Memory B cell (primary cell): ENCODE measurements around the gene RIF1.
A peak's percentile ranks its signal among the peaks of the same experiment; 100 is the strongest.
"Not testable (repeated sequence)": the region's sequence is repeated elsewhere in the genome, so short reads cannot be mapped to it uniquely, and the experiment has no call there.

Experiments
- ATAC-seq: fragments of 150-1000 bp; cut with Tn5 transposase; 2 replicates; pipeline ENCODE4 v1.10.0; 2021; ENCODE audit warnings: low read depth, mild to moderate bottlenecking, moderate library complexity
- DNase-seq, 2 donors: peaks; one replicate each; pipeline ENCODE4 v3.0.0; 2022; ENCODE audit warnings: low spot score in 2 of 2
- H3K27ac Mint-ChIP-seq: one replicate; pipeline ENCODE4 v1.8.0; 2022; ENCODE audit warnings: mild to moderate bottlenecking, moderate library complexity, mixed read lengths
- H3K27me3 Mint-ChIP-seq: one replicate; pipeline ENCODE4 v1.8.0; 2022; ENCODE audit warnings: mixed read lengths
- H3K36me3 Mint-ChIP-seq: one replicate; pipeline ENCODE4 v1.8.0; 2022; ENCODE audit warnings: mild to moderate bottlenecking, mixed read lengths
- H3K4me1 Mint-ChIP-seq: one replicate; pipeline ENCODE4 v1.8.0; 2022; ENCODE audit warnings: mixed read lengths
- H3K4me3 Mint-ChIP-seq: one replicate; pipeline ENCODE4 v1.8.0; 2022; ENCODE audit warnings: mild to moderate bottlenecking, moderate library complexity, mixed read lengths
- H3K9me3 Mint-ChIP-seq: one replicate; pipeline ENCODE4 v1.8.0; 2022; ENCODE audit warnings: mixed read lengths

Gene RIF1

GRCh38 chr2:151401149-151401548 lies 8.6 kb upstream of the RIF1 start:
- Mint-ChIP-seq H3K27ac (no peak overlapping the region), H3K9me3 (no peaks in the 10 kb centered on the region), H3K36me3 (no peaks in the 10 kb centered on the region), H3K4me1 (no peaks in the 10 kb centered on the region), H3K4me3 (no peak overlapping the region), H3K27me3 (peaks cover under 1% of the 10 kb centered on the region)
- DNase-seq (no peak), ATAC-seq (no peak)

GRCh38 chr2:151403914-151404313 lies 5.8 kb upstream of the RIF1 start:
- no peaks in the 10 kb centered on the region for H3K36me3 Mint-ChIP-seq
- no peak for ATAC-seq
- no peak overlapping the region for H3K4me3 Mint-ChIP-seq
- H3K4me1 Mint-ChIP-seq, result no peaks in the 10 kb centered on the region
- H3K27ac Mint-ChIP-seq, result no peak overlapping the region
- H3K9me3 Mint-ChIP-seq, result no peaks in the 10 kb centered on the region
- no peak for DNase-seq
- H3K27me3 Mint-ChIP-seq, result peaks cover 2% of the 10 kb centered on the region

GRCh38 chr2:151405376-151405775 lies 4.3 kb upstream of the RIF1 start:
- no peaks in the 10 kb centered on the region for H3K9me3 Mint-ChIP-seq
- H3K4me3 Mint-ChIP-seq, result no peak overlapping the region
- ATAC-seq (no peak), DNase-seq (no peak)
- H3K36me3 Mint-ChIP-seq, result no peaks in the 10 kb centered on the region
- H3K27ac Mint-ChIP-seq, result no peak overlapping the region
- H3K4me1 Mint-ChIP-seq, result peaks cover 5% of the 10 kb centered on the region
- peaks cover 2% of the 10 kb centered on the region for H3K27me3 Mint-ChIP-seq

GRCh38 chr2:151407281-151407680 lies 2.4 kb upstream of the RIF1 start:
- Mint-ChIP-seq H3K4me1 (peaks cover 12% of the 10 kb centered on the region), H3K27me3 (peaks cover 2% of the 10 kb centered on the region), H3K27ac (no peak overlapping the region), H3K9me3 (no peaks in the 10 kb centered on the region), H3K36me3 (no peaks in the 10 kb centered on the region), H3K4me3 (no peak overlapping the region)
- DNase-seq (no peak), ATAC-seq (no peak)

GRCh38 chr2:151408788-151409600 lies 708 bp upstream of the RIF1 start:
- no peaks in the 10 kb centered on the region for H3K9me3 Mint-ChIP-seq
- H3K27ac Mint-ChIP-seq, result peak overlapping the region; percentile 96
- peaks cover 2% of the 10 kb centered on the region for H3K27me3 Mint-ChIP-seq
- peak overlapping the region; percentile 96 for H3K4me3 Mint-ChIP-seq
- DNase-seq (no peak), ATAC-seq (no peak)
- no peaks in the 10 kb centered on the region for H3K36me3 Mint-ChIP-seq
- H3K4me1 Mint-ChIP-seq, result peaks cover 12% of the 10 kb centered on the region

- Mint-ChIP-seq H3K4me3 (peak overlapping the region; percentile 96), H3K4me1 (peaks cover 14% of the 10 kb centered on the region), H3K9me3 (no peaks in the 10 kb centered on the region), H3K27ac (peak overlapping the region; percentile 96), H3K27me3 (peaks cover 2% of the 10 kb centered on the region), H3K36me3 (peaks cover 2% of the 10 kb centered on the region)
- peak; percentile 16 to 43 for DNase-seq
- peak; percentile 48 for ATAC-seq
Measured at GRCh38 chr2:151410485-151410834, 758 bp downstream of the RIF1 start.

GRCh38 chr2:151417650-151418049 lies 7.9 kb downstream of the RIF1 start:
- DNase-seq (no peak), ATAC-seq (no peak)
- Mint-ChIP-seq H3K36me3 (peaks cover 12% of the 10 kb centered on the region), H3K27ac (no peak overlapping the region), H3K4me3 (no peak overlapping the region), H3K9me3 (no peaks in the 10 kb centered on the region), H3K4me1 (peaks cover 6% of the 10 kb centered on the region), H3K27me3 (no peaks in the 10 kb centered on the region)

GRCh38 chr2:151421681-151422080 lies 12.0 kb downstream of the RIF1 start:
- H3K36me3 Mint-ChIP-seq, result peaks cover 31% of the 10 kb centered on the region
- not testable (repeated sequence) for H3K27me3 Mint-ChIP-seq, H3K27ac Mint-ChIP-seq, ATAC-seq, H3K9me3 Mint-ChIP-seq, H3K4me3 Mint-ChIP-seq, DNase-seq
- H3K4me1 Mint-ChIP-seq, result peaks cover 17% of the 10 kb centered on the region

- H3K4me1 Mint-ChIP-seq, result peaks cover 17% of the 10 kb centered on the region
- ATAC-seq, result no peak
Measured at GRCh38 chr2:151422917-151423439, 13.3 kb downstream of the RIF1 start.

GRCh38 chr2:151423760-151424159 lies 14.1 kb downstream of the RIF1 start:
- no peaks in the 10 kb centered on the region for H3K27me3 Mint-ChIP-seq
- H3K36me3 Mint-ChIP-seq, result peaks cover 33% of the 10 kb centered on the region
- no peak for ATAC-seq
- H3K9me3 Mint-ChIP-seq, result no peaks in the 10 kb centered on the region
- DNase-seq, result no peak
- H3K4me1 Mint-ChIP-seq, result peaks cover 17% of the 10 kb centered on the region
- no peak overlapping the region for H3K4me3 Mint-ChIP-seq
- H3K27ac Mint-ChIP-seq, result peak overlapping the region; percentile 60

More at GRCh38 chr2:151422917-151423439, 13.3 kb downstream of the RIF1 start:
- no peaks in the 10 kb centered on the region for H3K27me3 Mint-ChIP-seq
- peaks cover 28% of the 10 kb centered on the region for H3K36me3 Mint-ChIP-seq
- H3K9me3 Mint-ChIP-seq, result no peaks in the 10 kb centered on the region
- H3K27ac Mint-ChIP-seq, result peak overlapping the region; percentile 60
- H3K4me3 Mint-ChIP-seq, result no peak overlapping the region
- DNase-seq, result no peak

GRCh38 chr2:151437630-151438029 lies 27.9 kb downstream of the RIF1 start:
- H3K4me1 Mint-ChIP-seq, result peaks cover 2% of the 10 kb centered on the region
- H3K36me3 Mint-ChIP-seq, result peaks cover 17% of the 10 kb centered on the region
- ATAC-seq (peak; percentile 48), DNase-seq (peak; percentile 10 to 21)
- peak overlapping the region; percentile 78 for H3K27ac Mint-ChIP-seq
- H3K9me3 Mint-ChIP-seq, result no peaks in the 10 kb centered on the region
- no peak overlapping the region for H3K4me3 Mint-ChIP-seq
- H3K27me3 Mint-ChIP-seq, result no peaks in the 10 kb centered on the region

GRCh38 chr2:151438506-151438905 lies 28.8 kb downstream of the RIF1 start:
- Mint-ChIP-seq H3K36me3 (peaks cover 17% of the 10 kb centered on the region), H3K9me3 (no peaks in the 10 kb centered on the region), H3K4me1 (peaks cover 2% of the 10 kb centered on the region), H3K27ac (no peak overlapping the region), H3K4me3 (no peak overlapping the region), H3K27me3 (no peaks in the 10 kb centered on the region)
- ATAC-seq (no peak), DNase-seq (no peak)

- no peak for ATAC-seq
Measured at GRCh38 chr2:151439127-151439526, 29.4 kb downstream of the RIF1 start.

GRCh38 chr2:151459358-151459757 lies 49.7 kb downstream of the RIF1 start:
- ATAC-seq (no peak), DNase-seq (no peak)

More at GRCh38 chr2:151439127-151439526, 29.4 kb downstream of the RIF1 start:
- no peak for DNase-seq
- Mint-ChIP-seq H3K9me3 (no peaks in the 10 kb centered on the region), H3K4me3 (no peak overlapping the region), H3K36me3 (peaks cover 20% of the 10 kb centered on the region), H3K27ac (no peak overlapping the region), H3K4me1 (peaks cover 2% of the 10 kb centered on the region), H3K27me3 (no peaks in the 10 kb centered on the region)

GRCh38 chr2:151465771-151466170 lies 56.1 kb downstream of the RIF1 start:
- H3K4me1 Mint-ChIP-seq, result no peaks in the 10 kb centered on the region
- peak overlapping the region; percentile 31 for H3K27ac Mint-ChIP-seq
- DNase-seq, result no peak
- H3K36me3 Mint-ChIP-seq, result peaks cover 56% of the 10 kb centered on the region
- no peaks in the 10 kb centered on the region for H3K27me3 Mint-ChIP-seq
- no peaks in the 10 kb centered on the region for H3K9me3 Mint-ChIP-seq
- ATAC-seq, result no peak
- no peak overlapping the region for H3K4me3 Mint-ChIP-seq

More at GRCh38 chr2:151459358-151459757, 49.7 kb downstream of the RIF1 start:
- Mint-ChIP-seq H3K27me3 (no peaks in the 10 kb centered on the region), H3K4me3 (no peak overlapping the region), H3K27ac (no peak overlapping the region), H3K36me3 (peaks cover 34% of the 10 kb centered on the region), H3K4me1 (no peaks in the 10 kb centered on the region), H3K9me3 (no peaks in the 10 kb centered on the region)
